HG02981 (cell line): ENCODE results near the gene PEX5L.
A peak's percentile ranks its signal among the peaks of the same experiment; 100 is the strongest.

Experiments
- ATAC-seq: cut with Tn5 transposase; IDR thresholded peaks from one replicate; pipeline ENCODE4 v1.9.1; 2021; ENCODE audit warnings: mild to moderate bottlenecking, moderate library complexity; ENCODE audit not compliant: unreplicated experiment

The PEX5L gene

GRCh38 chr3:179853176-179853575, 183.6 kb downstream of the PEX5L start:
- ATAC-seq: peak; percentile 48

GRCh38 chr3:179852142-179852905, 184.4 kb downstream of the PEX5L start:
- peak; percentile 90 for ATAC-seq

GRCh38 chr3:179848711-179849110, 188.0 kb downstream of the PEX5L start:
- ATAC-seq: no peak

GRCh38 chr3:179842061-179842460, 194.7 kb downstream of the PEX5L start:
- ATAC-seq: no peak

- ATAC-seq: no peak
These were observed 195.8 kb downstream of the PEX5L start for GRCh38 chr3:179840985-179841384.

- ATAC-seq: no peak
These were observed 199.4 kb downstream of the PEX5L start for GRCh38 chr3:179837374-179837773.

- no peak for ATAC-seq
These were observed 203.4 kb downstream of the PEX5L start for GRCh38 chr3:179833294-179833693.

GRCh38 chr3:179832333-179832854, 204.3 kb downstream of the PEX5L start:
- ATAC-seq: no peak

- ATAC-seq: no peak
These were observed 207.3 kb downstream of the PEX5L start for GRCh38 chr3:179829401-179829800.

- ATAC-seq: no peak
These were observed 208.0 kb downstream of the PEX5L start for GRCh38 chr3:179828738-179829137.

GRCh38 chr3:179826247-179826637, 210.5 kb downstream of the PEX5L start:
- no peak for ATAC-seq

- no peak for ATAC-seq
These were observed 211.1 kb downstream of the PEX5L start for GRCh38 chr3:179825527-179826246.

- ATAC-seq: no peak
These were observed 214.4 kb downstream of the PEX5L start for GRCh38 chr3:179822296-179822695.

- no peak for ATAC-seq
These were observed 217.4 kb downstream of the PEX5L start for GRCh38 chr3:179819379-179819778.

- ATAC-seq: no peak
These were observed 224.7 kb downstream of the PEX5L start for GRCh38 chr3:179812096-179812382.

GRCh38 chr3:179811321-179812095, 225.2 kb downstream of the PEX5L start:
- peak; percentile 89 for ATAC-seq

- no peak for ATAC-seq
These were observed 227.1 kb downstream of the PEX5L start for GRCh38 chr3:179809639-179810038.

- no peak for ATAC-seq
These were observed 229.1 kb downstream of the PEX5L start for GRCh38 chr3:179807588-179807987.

GRCh38 chr3:179806177-179806576, 230.6 kb downstream of the PEX5L start:
- no peak for ATAC-seq

GRCh38 chr3:179801856-179802255, 234.9 kb downstream of the PEX5L start:
- ATAC-seq: no peak

GRCh38 chr3:179801263-179801662, 235.5 kb downstream of the PEX5L start:
- ATAC-seq: no peak

GRCh38 chr3:179797192-179797591, 239.5 kb downstream of the PEX5L start:
- ATAC-seq: no peak
